Measurements from ENCODE around the gene UHRF2. TPM values are rescaled to one million over a fixed set of nuclear protein-coding genes. Genes with fewer than 3 reads are reported as not detected.

The UHRF2 gene
- total and polyA plus RNA-seq, 4 experiments from 2014 or later = 8.7 to 128 (median 70.0) TPM

- H3K36me3 Mint-ChIP-seq = no peaks in the 10 kb centered on the region
- ChIA-PET POLR2A (ENCODE audit: partially characterized antibody) (interaction anchor here (0.9 kb wide), 1 partner anchor 139 kb away, joined by 3 read pairs; the partner anchor contains the start of gene UHRF2), CTCF (ENCODE audit: partially characterized antibody) (no interaction called here)
- no peak overlapping the region for H3K27ac Mint-ChIP-seq
- intact Hi-C loops (cut with micrococcal nuclease) = no loop called here
- DNase-seq = no peak
- no peaks in the 10 kb centered on the region for H3K36me3 ChIP-seq (ENCODE audit: insufficient read depth, low read length)
- no peak overlapping the region for H3K4me3 Mint-ChIP-seq
- no peaks in the 10 kb centered on the region for H3K4me1 ChIP-seq (ENCODE audit: insufficient read depth, low read length)
- no peak overlapping the region for H3K4me3 ChIP-seq (ENCODE audit: low read length in 2 of 2)
- H3K27me3 ChIP-seq (ENCODE audit: insufficient read depth, low read length) = no peaks in the 10 kb centered on the region
- no peaks in the 10 kb centered on the region for H3K4me1 Mint-ChIP-seq
- H3K9me3 Mint-ChIP-seq = peaks cover 0 to 2% (median 0%) of the 10 kb centered on the region in 8 donors
- H3K27me3 Mint-ChIP-seq = no peaks in the 10 kb centered on the region
- no peaks in the 10 kb centered on the region for H3K9me3 ChIP-seq (ENCODE audit: control insufficient read depth in 1 of 2, low read length in 2 of 2)
- H3K27ac ChIP-seq (ENCODE audit: low read depth, low read length) = no peak overlapping the region
These were observed 139.6 kb downstream of the UHRF2 start for GRCh38 chr9:6552498-6553121.

DNA sequence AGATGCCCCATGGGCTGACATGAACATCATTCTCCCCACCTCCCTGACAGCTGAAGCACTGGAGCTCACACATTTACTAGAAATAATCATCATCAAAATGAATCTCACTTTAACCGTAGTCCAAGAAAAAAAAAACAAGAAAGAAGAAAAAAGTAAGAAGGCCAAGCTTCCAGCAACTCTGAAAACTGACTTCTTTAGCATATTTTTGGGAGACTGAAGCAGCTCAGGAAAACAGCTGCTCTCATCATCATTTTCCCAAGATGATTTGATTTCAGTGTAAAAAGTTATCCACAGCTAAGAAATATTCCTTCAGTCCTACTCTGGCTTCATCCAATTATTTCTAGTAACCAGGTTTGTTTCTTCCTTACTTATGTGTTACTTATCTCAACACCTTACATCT is 140.9 kb downstream of the UHRF2 start:
- H3K4me3 ChIP-seq (ENCODE audit: low read length in 2 of 2) = no peak overlapping the region
- no peaks in the 10 kb centered on the region for H3K36me3 ChIP-seq (ENCODE audit: insufficient read depth, low read length)
- Mint-ChIP-seq H3K36me3 (no peaks in the 10 kb centered on the region), H3K9me3 (peaks cover 0 to 2% (median 0%) of the 10 kb centered on the region in 8 donors), H3K27me3 (no peaks in the 10 kb centered on the region), H3K27ac (no peak overlapping the region), H3K4me1 (no peaks in the 10 kb centered on the region), H3K4me3 (no peak overlapping the region)
- DNase-seq = no peak
- POLR2A ChIA-PET (ENCODE audit: partially characterized antibody) = no interaction called here
- H3K9me3 ChIP-seq (ENCODE audit: control insufficient read depth in 1 of 2, low read length in 2 of 2) = no peaks in the 10 kb centered on the region
- no peak overlapping the region for H3K27ac ChIP-seq (ENCODE audit: low read depth, low read length)
- H3K27me3 ChIP-seq (ENCODE audit: insufficient read depth, low read length) = no peaks in the 10 kb centered on the region
- CTCF ChIA-PET (ENCODE audit: partially characterized antibody) = interaction anchor here (1.1 kb wide), 1 partner anchor 14 kb away, joined by 3 read pairs; no protein-coding TSS in a partner anchor
- intact Hi-C loops (cut with micrococcal nuclease) = no loop called here
- H3K4me1 ChIP-seq (ENCODE audit: insufficient read depth, low read length) = no peaks in the 10 kb centered on the region

Other genes with a start within 250 kb of the UHRF2 start
- not detected for gene IL33, start 197.4 kb upstream of the UHRF2 start, total RNA-seq
- not detected for gene IL33, start 197.4 kb upstream of the UHRF2 start, polyA plus RNA-seq
- gene TPD52L3, start 84.8 kb upstream of the UHRF2 start, total RNA-seq = not detected
- gene TPD52L3, start 84.8 kb upstream of the UHRF2 start, polyA plus RNA-seq = not detected
- gene GLDC, start 232.5 kb downstream of the UHRF2 start, total RNA-seq = not detected
- gene GLDC, start 232.5 kb downstream of the UHRF2 start, polyA plus RNA-seq = under 1 TPM in 1 of 2 donors, not detected in 1; 0.20 TPM